H9 (cell line): Measurements from ENCODE around the gene NCEH1. TPM values are rescaled to one million over a fixed set of nuclear protein-coding genes. Genes with fewer than 3 reads are reported as not detected.

Experiments used
- DNase-seq: peaks from one replicate; pipeline ENCODE4 v3.0.0-alpha.2; 2017
- H2AFZ ChIP-seq: one replicate; pipeline ENCODE4 v1.6.1; 2013; ENCODE audit warnings: mild to moderate bottlenecking, low read length, control low read depth, moderate library complexity
- H2AK5ac ChIP-seq: 2 replicates; pipeline ENCODE4 v1.6.1; 2013; ENCODE audit warnings: low read length, control low read depth, mixed read lengths; ENCODE audit not compliant: insufficient read length
- H2BK120ac ChIP-seq: one replicate; pipeline ENCODE4 v1.6.1; 2013; ENCODE audit warnings: low read depth, mild to moderate bottlenecking, low read length, control low read depth, inconsistent platforms; ENCODE audit not compliant: poor library complexity, severe bottlenecking
- H2BK12ac ChIP-seq: 2 replicates; pipeline ENCODE4 v1.6.1; 2013; ENCODE audit warnings: low read length, control low read depth, mixed read lengths, low read depth; ENCODE audit not compliant: insufficient read length
- H2BK15ac ChIP-seq: 2 replicates; pipeline ENCODE4 v1.6.1; 2013; ENCODE audit warnings: low read depth, low read length, control low read depth
- H2BK20ac ChIP-seq: one replicate; pipeline ENCODE4 v1.6.1; 2013; ENCODE audit warnings: low read depth, mild to moderate bottlenecking, low read length, control low read depth, inconsistent platforms; ENCODE audit not compliant: poor library complexity, severe bottlenecking
- H2BK5ac ChIP-seq: 2 replicates; pipeline ENCODE4 v1.6.1; 2013; ENCODE audit warnings: low read length, control low read depth, mixed read lengths; ENCODE audit not compliant: insufficient read length
- H3K14ac ChIP-seq: 2 replicates; pipeline ENCODE4 v1.6.1; 2013; ENCODE audit warnings: low read length, control low read depth; ENCODE audit not compliant: insufficient read depth
- H3K18ac ChIP-seq: 2 replicates; pipeline ENCODE4 v1.6.1; 2013; ENCODE audit warnings: low read depth, mild to moderate bottlenecking, mixed read lengths, low read length, control low read depth; ENCODE audit not compliant: insufficient read length
- H3K23ac ChIP-seq: 2 replicates; pipeline ENCODE4 v1.6.1; 2013; ENCODE audit warnings: low read length, control low read depth, mixed read lengths, low read depth; ENCODE audit not compliant: insufficient read length
- H3K23me2 ChIP-seq: 2 replicates; pipeline ENCODE4 v1.6.1; 2013; ENCODE audit warnings: low read depth, mild to moderate bottlenecking, mixed read lengths, low read length, control low read depth; ENCODE audit not compliant: insufficient read length, poor library complexity, severe bottlenecking
- H3K27ac ChIP-seq: 2 replicates; pipeline ENCODE4 v1.5.1; 2013; ENCODE audit warnings: low read length, control low read depth, mixed read lengths, low read depth; ENCODE audit not compliant: insufficient read length
- H3K27me3 ChIP-seq: 2 replicates; pipeline ENCODE4 v1.6.1; 2013; ENCODE audit warnings: low read length, control low read depth, inconsistent platforms; ENCODE audit not compliant: insufficient read depth
- H3K4ac ChIP-seq: 2 replicates; pipeline ENCODE4 v1.6.1; 2013; ENCODE audit warnings: low read depth, mild to moderate bottlenecking, control low read depth, inconsistent platforms, low read length, moderate library complexity
- H3K4me1 ChIP-seq: 2 replicates; pipeline ENCODE4 v1.6.1; 2013; ENCODE audit warnings: low read length, control low read depth, inconsistent platforms; ENCODE audit not compliant: insufficient read depth
- H3K4me2 ChIP-seq: 2 replicates; pipeline ENCODE4 v1.6.1; 2013; ENCODE audit warnings: low read length, control low read depth, mixed read lengths; ENCODE audit not compliant: insufficient read length, insufficient read depth
- H3K56ac ChIP-seq: 2 replicates; pipeline ENCODE4 v1.6.1; 2013; ENCODE audit warnings: low read depth, mild to moderate bottlenecking, mixed read lengths, low read length, control low read depth; ENCODE audit not compliant: insufficient read length
- H3K79me1 ChIP-seq: 2 replicates; pipeline ENCODE4 v1.6.1; 2013; ENCODE audit warnings: low read depth, mild to moderate bottlenecking, moderate library complexity, low read length, control low read depth, inconsistent platforms; ENCODE audit not compliant: insufficient read depth, poor library complexity, severe bottlenecking
- H3K79me2 ChIP-seq: 2 replicates; pipeline ENCODE4 v1.6.1; 2013; ENCODE audit warnings: low read length, control low read depth, inconsistent platforms; ENCODE audit not compliant: insufficient read depth
- H3K9ac ChIP-seq: 2 replicates; pipeline ENCODE4 v1.6.1; 2013; ENCODE audit warnings: low read length, control low read depth, mixed read lengths; ENCODE audit not compliant: insufficient read length; ENCODE audit errors: extremely low read depth
- H3K9me3 ChIP-seq: one replicate; pipeline ENCODE4 v1.6.1; 2013; ENCODE audit warnings: low read depth, low read length, inconsistent platforms; ENCODE audit not compliant: control insufficient read depth
- H3T11ph ChIP-seq: one replicate; pipeline ENCODE4 v1.6.1; 2013; ENCODE audit warnings: mild to moderate bottlenecking, low read length, control low read depth, inconsistent platforms
- H4K20me1 ChIP-seq: one replicate; pipeline ENCODE4 v1.6.1; 2013; ENCODE audit not compliant: control insufficient read depth, insufficient read length, insufficient read depth
- H4K5ac ChIP-seq: 2 replicates; pipeline ENCODE4 v1.6.1; 2013; ENCODE audit warnings: low read depth, mild to moderate bottlenecking, mixed read lengths, low read length, control low read depth; ENCODE audit not compliant: insufficient read length
- H4K8ac ChIP-seq: replicated peaks from 2 replicates; pipeline ENCODE4 v1.6.1; 2013; ENCODE audit warnings: low read length, control low read depth, mixed read lengths, low read depth; ENCODE audit not compliant: insufficient read length
- H4K91ac ChIP-seq: 2 replicates; pipeline ENCODE4 v1.6.1; 2013; ENCODE audit warnings: low read depth, mild to moderate bottlenecking, moderate library complexity, mixed read lengths, low read length, control low read depth; ENCODE audit not compliant: insufficient read length
- H3K27ac Mint-ChIP-seq, 3 experiments: 2 replicates in 2 of 3; 3 replicates in 1 of 3; pipeline ENCODE4 v1.8.0; 2020 to 2021; ENCODE audit warnings: mixed read lengths in 3 of 3, mild to moderate bottlenecking in 1 of 3, moderate library complexity in 1 of 3
- H3K27me3 Mint-ChIP-seq: 2 replicates; pipeline ENCODE4 v1.8.0; 2021; ENCODE audit warnings: low read depth, mild to moderate bottlenecking, moderate library complexity, mixed read lengths
- H3K36me3 Mint-ChIP-seq, 3 experiments: 2 replicates in 2 of 3; 3 replicates in 1 of 3; pipeline ENCODE4 v1.8.0; 2020 to 2021; ENCODE audit warnings: low read depth in 3 of 3, mixed read lengths in 3 of 3; ENCODE audit not compliant: insufficient read depth in 1 of 3
- H3K4me1 Mint-ChIP-seq, 2 experiments: 2 replicates each; pipeline ENCODE4 v1.8.0; 2020; ENCODE audit warnings: mixed read lengths in 2 of 2
- H3K4me3 Mint-ChIP-seq, 2 experiments: 2 replicates in 1 of 2; 3 replicates in 1 of 2; pipeline ENCODE4 v1.8.0; 2020 to 2021; ENCODE audit warnings: mild to moderate bottlenecking in 2 of 2, mixed read lengths in 2 of 2, moderate library complexity in 1 of 2
- H3K9me3 Mint-ChIP-seq, 2 experiments: 2 replicates in 1 of 2; 3 replicates in 1 of 2; pipeline ENCODE4 v1.8.0; 2020; ENCODE audit warnings: mild to moderate bottlenecking in 2 of 2, mixed read lengths in 2 of 2, moderate library complexity in 1 of 2
- CTCF ChIP-seq: fragments of 200-600 bp; sonication (generic); conservative IDR thresholded peaks from 3 replicates; pipeline ENCODE4 v1.8.0; 2021; ENCODE audit warnings: antibody characterized with exemption, mild to moderate bottlenecking
- WGBS: extraction: QIAGEN DNeasy Blood & Tissue Kit; methylation state at CpG from one replicate; pipeline ENCODE4 v1.1.7; 2013; ENCODE audit warnings: missing lambda C conversion rate, low lambda C conversion rate, mixed read lengths; ENCODE audit not compliant: insufficient read length; ENCODE audit errors: extremely low coverage; 5-methylcytosine and 5-hydroxymethylcytosine counted together
- total RNA-seq: library from RNA; stranded (reverse); gene quantifications from 2 replicates; pipeline ENCODE4 v1.2.1, GENCODE V29; 2021

Gene NCEH1
- total RNA-seq, 1 experiment from 2014 or later: 2.3 TPM

GRCh38 chr3:172753125-172753524 lies 42.3 kb upstream of the NCEH1 start:
- TF ChIP-seq CTCF: no peak
- no peak overlapping the region for H2BK5ac ChIP-seq
- H3K4me2 ChIP-seq: no peak overlapping the region
- no peaks in the 10 kb centered on the region for H3K27me3 Mint-ChIP-seq
- peaks cover 18 to 25% of the 10 kb centered on the region in 2 experiments for H3K4me1 Mint-ChIP-seq
- no peak overlapping the region for H3K27ac Mint-ChIP-seq
- H3K36me3 Mint-ChIP-seq: peaks cover 35 to 56% (median 49%) of the 10 kb centered on the region in 3 experiments
- no peak overlapping the region for H4K8ac ChIP-seq
- no peak overlapping the region for H2BK20ac ChIP-seq
- H3K23ac ChIP-seq: no peak overlapping the region
- no CpG with 5 or more reads among the region's 1 CpG for whole genome bisulfite sequencing
- H2BK120ac ChIP-seq: no peak overlapping the region
- no peak overlapping the region for H3K18ac ChIP-seq
- H3T11ph ChIP-seq: no peak overlapping the region
- H3K9ac ChIP-seq: no peak overlapping the region
- no peak overlapping the region for H2AFZ ChIP-seq
- H4K20me1 ChIP-seq: no peaks in the 10 kb centered on the region
- H4K5ac ChIP-seq: no peak overlapping the region
- peaks cover 11% of the 10 kb centered on the region for H3K79me1 ChIP-seq
- no peak for DNase-seq
- no peak overlapping the region for H3K56ac ChIP-seq
- no peaks in the 10 kb centered on the region for H3K9me3 Mint-ChIP-seq
- H2BK15ac ChIP-seq: no peak overlapping the region
- H2AK5ac ChIP-seq: no peak overlapping the region
- no peak overlapping the region for H3K4ac ChIP-seq
- no peak overlapping the region for H3K27ac ChIP-seq
- peaks cover 3% of the 10 kb centered on the region for H3K23me2 ChIP-seq
- H3K27me3 ChIP-seq: no peaks in the 10 kb centered on the region
- peaks cover 25% of the 10 kb centered on the region; the same call in 1 of the 2 replicates for H3K79me2 ChIP-seq
- no peak overlapping the region for H3K4me3 Mint-ChIP-seq
- peaks cover 4% of the 10 kb centered on the region; the same call in 1 of the 2 replicates for H3K4me1 ChIP-seq
- H3K14ac ChIP-seq: no peak overlapping the region
- no peak overlapping the region for H4K91ac ChIP-seq
- no peaks in the 10 kb centered on the region for H3K9me3 ChIP-seq
- no peak overlapping the region for H2BK12ac ChIP-seq
